Stomach (tissue), 4 donors: ENCODE measurements around the gene TANGO6.

Source experiments
- CTCF ChIP-seq, 7 experiments: fragments of 450-650 bp in 4 of 7; fragments of 200-600 bp in 3 of 7; sonication (generic) in 3 of 7; IDR thresholded peaks; one replicate each; pipeline ENCODE4 v1.5.1; 2016 to 2019; ENCODE audit warnings: antibody characterized with exemption in 7 of 7, control low read depth in 2 of 7, mild to moderate bottlenecking in 1 of 7
- POLR2A ChIP-seq, 4 donors: fragments of 450-650 bp; IDR thresholded peaks; one replicate each; pipeline ENCODE4 v1.6.1; 2016; ENCODE audit warnings: antibody characterized with exemption in 4 of 4, control low read depth in 2 of 4, mild to moderate bottlenecking in 1 of 4, moderate library complexity in 1 of 4

DNA sequence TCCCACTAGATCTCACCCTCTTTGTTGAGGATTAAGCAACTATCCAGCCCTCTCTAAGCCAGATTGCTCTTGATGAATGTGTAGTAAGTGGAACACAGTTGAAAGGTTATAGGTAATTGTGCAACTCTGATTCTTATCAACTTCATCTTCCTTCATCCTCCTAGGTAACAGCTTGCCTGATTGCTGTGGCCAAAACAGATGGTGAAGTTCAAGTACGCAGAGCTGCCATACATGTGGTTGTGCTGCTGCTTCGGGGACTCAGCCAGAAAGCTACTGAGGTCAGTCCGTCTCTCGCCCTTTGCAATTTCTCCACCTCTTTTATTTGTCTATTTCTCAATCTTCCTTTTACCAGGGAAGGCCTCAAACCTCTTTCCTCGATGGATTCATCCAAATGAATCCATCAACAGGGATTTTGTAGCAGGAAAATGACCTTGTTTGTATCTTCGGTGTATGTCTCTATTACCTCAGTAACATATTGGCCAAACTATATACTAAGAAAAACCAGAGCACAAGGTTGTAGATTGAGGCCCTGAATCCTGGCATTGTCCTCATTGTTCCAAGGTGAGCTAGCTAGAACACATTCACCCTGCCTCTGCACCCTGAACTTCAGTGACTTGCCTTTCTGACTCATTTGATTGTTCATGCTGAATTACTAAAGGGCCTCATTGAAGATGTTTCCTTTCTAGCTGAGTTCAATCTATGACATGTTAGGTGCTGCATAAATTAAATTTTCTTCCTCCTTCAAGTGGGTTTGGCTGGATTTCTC lies 197.0 kb downstream of the TANGO6 start:
- TF ChIP-seq CTCF (IDR thresholded peaks at IDR 0.05) (no peak), POLR2A (IDR thresholded peaks at IDR 0.05) (no peak)
